ENCODE measurements around the gene DIDO1. TPM values are rescaled to one million over a fixed set of nuclear protein-coding genes. Genes with fewer than 3 reads are reported as not detected.
A peak's percentile ranks its signal among the peaks of the same experiment; 100 is the strongest.

Gene DIDO1
- total RNA-seq, 4 donors from 2014 or later, result 68.3 to 135 (median 88.0) TPM

DNA sequence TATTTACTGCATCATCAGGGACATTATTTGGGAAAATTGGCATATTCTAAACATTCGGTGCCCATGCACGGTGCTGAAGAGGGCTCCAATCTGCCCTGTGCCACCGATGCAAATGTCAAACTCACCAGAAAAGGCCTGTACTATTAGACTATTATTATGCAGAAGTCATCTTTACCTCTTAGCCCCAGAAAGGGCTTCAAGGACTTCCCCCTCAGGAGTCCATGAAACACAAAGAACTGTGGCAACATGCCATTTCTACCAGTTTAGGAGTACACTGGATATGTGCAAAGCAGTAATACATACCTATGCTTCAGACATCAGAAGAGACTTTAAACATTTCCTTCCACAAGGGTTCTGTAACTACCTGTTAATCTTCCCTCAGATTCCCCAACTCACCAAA, 8.6 kb downstream of the DIDO1 start:
- H3K4me1 ChIP-seq, result peaks cover 54 to 91% (median 76%) of the 10 kb centered on the region in 4 donors
- intact Hi-C loops (cut with DNase I; ENCODE audit: low total_unique reads), result no loop called here
- TF ChIP-seq POLR2AphosphoS5 (IDR thresholded peaks at IDR 0.05) (no peak), POLR2A (IDR thresholded peaks at IDR 0.05) (no peak), EP300 (IDR thresholded peaks at IDR 0.05; ENCODE audit: low read depth) (no peak)
- TF ChIP-seq, protein P1, sequence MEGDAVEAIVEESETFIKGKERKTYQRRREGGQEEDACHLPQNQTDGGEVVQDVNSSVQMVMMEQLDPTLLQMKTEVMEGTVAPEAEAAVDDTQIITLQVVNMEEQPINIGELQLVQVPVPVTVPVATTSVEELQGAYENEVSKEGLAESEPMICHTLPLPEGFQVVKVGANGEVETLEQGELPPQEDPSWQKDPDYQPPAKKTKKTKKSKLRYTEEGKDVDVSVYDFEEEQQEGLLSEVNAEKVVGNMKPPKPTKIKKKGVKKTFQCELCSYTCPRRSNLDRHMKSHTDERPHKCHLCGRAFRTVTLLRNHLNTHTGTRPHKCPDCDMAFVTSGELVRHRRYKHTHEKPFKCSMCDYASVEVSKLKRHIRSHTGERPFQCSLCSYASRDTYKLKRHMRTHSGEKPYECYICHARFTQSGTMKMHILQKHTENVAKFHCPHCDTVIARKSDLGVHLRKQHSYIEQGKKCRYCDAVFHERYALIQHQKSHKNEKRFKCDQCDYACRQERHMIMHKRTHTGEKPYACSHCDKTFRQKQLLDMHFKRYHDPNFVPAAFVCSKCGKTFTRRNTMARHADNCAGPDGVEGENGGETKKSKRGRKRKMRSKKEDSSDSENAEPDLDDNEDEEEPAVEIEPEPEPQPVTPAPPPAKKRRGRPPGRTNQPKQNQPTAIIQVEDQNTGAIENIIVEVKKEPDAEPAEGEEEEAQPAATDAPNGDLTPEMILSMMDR (IDR thresholded peaks at IDR 0.05), result no peak

DNA sequence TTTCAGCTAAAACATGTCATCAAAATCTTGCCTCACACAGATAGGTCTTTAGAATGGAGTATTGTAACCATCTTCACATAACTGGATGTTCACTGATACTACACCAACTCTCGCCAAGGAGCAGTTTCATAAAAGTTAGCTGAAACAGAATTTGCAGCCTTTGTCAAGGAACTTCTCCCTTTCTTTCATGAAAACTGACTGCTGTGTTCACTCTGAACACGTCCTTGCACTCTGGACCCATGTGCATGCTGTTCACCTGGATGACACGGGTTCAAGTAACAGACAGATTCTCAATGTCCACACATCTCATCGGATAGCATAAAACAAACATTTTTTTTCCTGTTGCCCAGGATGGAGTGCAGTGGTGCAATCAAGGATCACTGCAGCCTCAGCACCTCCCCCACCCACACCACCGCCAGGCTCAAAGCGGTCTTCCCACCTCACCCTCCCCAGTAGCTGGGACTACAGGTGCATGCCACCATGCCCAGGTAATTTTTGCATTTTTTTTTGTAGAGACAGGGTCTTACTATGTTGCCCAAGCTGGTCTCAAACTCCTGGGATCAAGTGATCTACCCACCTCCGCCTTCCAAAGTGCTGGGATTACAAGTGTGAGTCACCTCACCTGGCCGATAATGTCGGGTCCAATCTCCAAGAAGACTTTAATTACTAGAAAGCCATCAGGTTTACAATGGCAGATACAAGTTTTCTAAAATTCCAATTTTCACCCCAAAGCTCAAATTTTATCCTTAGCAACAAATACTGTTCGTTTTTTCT, 9.4 kb downstream of the DIDO1 start:
- H3K27me3 ChIP-seq, result no peaks in the 10 kb centered on the region
- no peak for DNase-seq
- H3K36me3 ChIP-seq, result peaks cover 0 to 6% (median 3%) of the 10 kb centered on the region in 4 donors
- peaks cover 48 to 83% (median 70%) of the 10 kb centered on the region in 4 donors for H3K4me1 ChIP-seq
- H3K9me3 ChIP-seq, result no peaks in the 10 kb centered on the region
- in situ Hi-C loops (cut with MboI; ENCODE audit: low pct_ligation_motif_present in 1 of 4, low pct_unique_long_range_greater_than_20kb in 1 of 4, low sequenced_read_pairs in 3 of 4), result no loop called here
- intact Hi-C loops (cut with DNase I; ENCODE audit: low total_unique reads), result no loop called here
- no peak overlapping the region for H3K4me3 ChIP-seq
- TF ChIP-seq, protein P1 (IDR thresholded peaks at IDR 0.05), result no peak
- no peak for TF ChIP-seq POLR2AphosphoS5 (IDR thresholded peaks at IDR 0.05)
- no peak for TF ChIP-seq EP300 (IDR thresholded peaks at IDR 0.05; ENCODE audit: low read depth)
- no peak for TF ChIP-seq POLR2A (IDR thresholded peaks at IDR 0.05)
- no peak overlapping the region for H3K27ac ChIP-seq
- 70 to 80% methylated on average over 2 to 10 of the region's 10 CpGs for WGBS, 2 donors (ENCODE audit: low coverage in 1 of 2)

More for the DNA sequence above, 8.6 kb downstream of the DIDO1 start:
- 66% methylated on average over 3 of the region's 3 CpGs; no CpG with 5 or more reads in 1 of the 2 donors for WGBS, 2 donors (ENCODE audit: low coverage in 1 of 2)
- in situ Hi-C loops (cut with MboI; ENCODE audit: low pct_ligation_motif_present in 1 of 4, low pct_unique_long_range_greater_than_20kb in 1 of 4, low sequenced_read_pairs in 3 of 4), result no loop called here
- H3K4me3 ChIP-seq, result no peak overlapping the region
- peaks cover 0 to under 1% (median 0%) of the 10 kb centered on the region in 4 donors for H3K36me3 ChIP-seq
- H3K27ac ChIP-seq, result no peak overlapping the region
- H3K27me3 ChIP-seq, result no peaks in the 10 kb centered on the region
- no peak for DNase-seq
- H3K9me3 ChIP-seq, result no peaks in the 10 kb centered on the region

DNA sequence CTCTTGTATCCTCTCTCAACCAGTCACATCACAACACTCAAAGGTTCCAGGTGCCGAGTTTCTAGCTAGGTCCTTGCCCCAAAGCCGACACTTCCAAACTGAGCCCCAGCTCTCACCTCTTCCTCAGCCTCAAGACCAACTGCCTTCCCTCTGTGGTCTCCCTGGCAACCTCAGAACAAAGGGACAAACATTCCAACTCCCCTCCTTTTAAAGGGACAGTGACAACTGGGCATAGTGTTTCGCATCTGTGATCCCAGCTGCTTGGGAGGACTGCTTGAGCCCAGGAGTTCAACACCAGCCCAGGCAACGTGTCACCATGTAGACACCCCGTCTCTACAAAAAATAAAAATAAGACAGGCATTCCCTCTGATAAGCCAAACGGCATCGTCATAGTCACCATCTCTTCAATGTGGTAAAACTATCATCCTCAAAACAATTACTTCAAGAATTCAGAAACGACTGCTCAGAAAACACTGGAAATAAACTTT, 11.3 kb downstream of the DIDO1 start:
- intact Hi-C loops (cut with DNase I; ENCODE audit: low total_unique reads), result no loop called here
- TF ChIP-seq POLR2AphosphoS5 (IDR thresholded peaks at IDR 0.05) (no peak), POLR2A (IDR thresholded peaks at IDR 0.05) (no peak), EP300 (IDR thresholded peaks at IDR 0.05; ENCODE audit: low read depth) (no peak)
- TF ChIP-seq, protein P1 (IDR thresholded peaks at IDR 0.05), result no peak
- 52 to 53% methylated on average over 5 to 8 of the region's 8 CpGs for WGBS, 2 donors (ENCODE audit: low coverage in 1 of 2)

DNA sequence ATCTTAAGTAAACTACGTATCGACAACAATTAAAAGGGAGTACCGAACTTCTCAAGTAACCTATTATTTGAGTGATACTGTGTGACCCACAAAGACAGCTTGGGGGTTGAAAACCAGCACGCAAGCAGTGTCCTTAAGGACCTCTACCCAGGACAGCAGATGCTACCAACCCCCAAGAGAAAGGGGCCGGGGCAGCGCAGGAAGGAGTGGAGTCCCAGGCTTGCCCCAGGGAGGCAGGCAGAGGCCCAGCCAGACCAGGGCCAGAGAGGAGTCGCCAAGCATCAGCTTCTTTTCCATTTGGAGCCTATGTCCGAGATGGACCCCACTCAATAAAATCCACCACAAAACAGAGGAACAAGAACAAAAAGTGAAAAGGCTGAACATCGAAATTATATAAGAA, 11.9 kb downstream of the DIDO1 start:
- Histone ChIP-seq H3K4me1 (peaks cover 29 to 59% (median 47%) of the 10 kb centered on the region in 4 donors), H3K9me3 (no peaks in the 10 kb centered on the region), H3K27ac (peak overlapping the region in 2 of 4 donors; percentile 23 to 30), H3K4me3 (no peak overlapping the region), H3K27me3 (no peaks in the 10 kb centered on the region), H3K36me3 (peaks cover 0 to 31% (median 13%) of the 10 kb centered on the region in 4 donors)
- no peak for DNase-seq
- TF ChIP-seq POLR2AphosphoS5 (IDR thresholded peaks at IDR 0.05), result no peak
- TF ChIP-seq, protein P1 (IDR thresholded peaks at IDR 0.05), result no peak
- TF ChIP-seq POLR2A (IDR thresholded peaks at IDR 0.05), result no peak
- no peak for TF ChIP-seq EP300 (IDR thresholded peaks at IDR 0.05; ENCODE audit: low read depth)
- intact Hi-C loops (cut with DNase I; ENCODE audit: low total_unique reads), result no loop called here
- WGBS, 2 donors (ENCODE audit: low coverage in 1 of 2), result 87 to 91% methylated on average over 5 to 9 of the region's 9 CpGs
- in situ Hi-C loops (cut with MboI; ENCODE audit: low pct_ligation_motif_present in 1 of 4, low pct_unique_long_range_greater_than_20kb in 1 of 4, low sequenced_read_pairs in 3 of 4), result no loop called here

More for the DNA sequence above, 11.3 kb downstream of the DIDO1 start:
- no peak for DNase-seq
- Histone ChIP-seq H3K4me1 (peaks cover 35 to 65% (median 53%) of the 10 kb centered on the region in 4 donors), H3K4me3 (no peak overlapping the region), H3K36me3 (peaks cover 0 to 25% (median 10%) of the 10 kb centered on the region in 4 donors), H3K27me3 (no peaks in the 10 kb centered on the region), H3K27ac (peak overlapping the region in 2 of 4 donors; percentile 23 to 30), H3K9me3 (no peaks in the 10 kb centered on the region)
- in situ Hi-C loops (cut with MboI; ENCODE audit: low pct_ligation_motif_present in 1 of 4, low pct_unique_long_range_greater_than_20kb in 1 of 4, low sequenced_read_pairs in 3 of 4), result no loop called here
